ENCODE results near the gene P4HA2. TPM values are rescaled to one million over a fixed set of nuclear protein-coding genes. Genes with fewer than 3 reads are reported as not detected.
A peak's percentile ranks its signal among the peaks of the same experiment; 100 is the strongest.

The P4HA2 gene
- total and polyA plus RNA-seq, 2 of the 13 experiments (the other 11 are each of a cell fraction or from before 2014, with no cell fraction given), result 37.7 to 126 TPM

- CTCF ChIA-PET (ENCODE audit: low intra/inter-chr PET ratio, low total read pairs), result no interaction called here
- no peak overlapping the region for H3K9ac ChIP-seq (ENCODE audit: insufficient read depth, low read depth, low read length)
- no peak for DNase-seq (ENCODE audit: low spot score)
- H4K20me1 ChIP-seq (ENCODE audit: insufficient read depth, low read length), result no peaks in the 10 kb centered on the region
- WGBS (ENCODE audit: low lambda C conversion rate), result 97% methylated on average over 5 of the region's 5 CpGs
- POLR2A ChIA-PET, result no interaction called here
- ATAC-seq, result no peak
- no TSS peak for BruUV-seq (replicated peaks)
- H3K4me1 ChIP-seq (ENCODE audit: insufficient read depth, low read length), result peaks cover 35% of the 10 kb centered on the region
- H3K27ac ChIP-seq (ENCODE audit: extremely low read length, insufficient read depth, low read length), result no peak overlapping the region
- no peak overlapping the region for H2AFZ ChIP-seq (ENCODE audit: low read length)
- H3K79me2 ChIP-seq (ENCODE audit: insufficient read depth, low read length), result peaks cover 15% of the 10 kb centered on the region
- no peaks in the 10 kb centered on the region for H3K36me3 ChIP-seq (replicated peaks in 1 of 2; ENCODE audit: control insufficient read depth in 1 of 2, insufficient read depth in 2 of 2, low read length in 2 of 2)
- in situ Hi-C loops (cut with HindIII; ENCODE audit: extremely low pct_ligation_motif_present, low pct_unique_long_range_greater_than_20kb), result no loop called here
- no peak for FAIRE-seq
- H3K27me3 ChIP-seq (ENCODE audit: control insufficient read depth in 1 of 2, insufficient read depth in 2 of 2, low read length in 2 of 2), result peaks cover 0 to 6% of the 10 kb centered on the region in 2 experiments; a peak in 2 of 5 replicates
- no peak overlapping the region for H3K4me3 ChIP-seq (replicated peaks in 1 of 3; ENCODE audit: insufficient read depth in 1 of 3, low read depth in 2 of 3, low read length in 3 of 3)
- no peaks in the 10 kb centered on the region for H3K9me3 ChIP-seq (ENCODE audit: low read length)
- intact Hi-C loops (cut with micrococcal nuclease; ENCODE audit: unreplicated experiment), result no loop called here
- H3K4me2 ChIP-seq (ENCODE audit: low read depth, low read length), result peak overlapping the region; percentile 95; the same call in 1 of the 2 replicates
- TF ChIP-seq SCMH1 (CRISPR knock-in tag; IDR thresholded peaks at IDR 0.05; ENCODE audit: borderline replicate concordance) (no peak), ZC3H13 (CRISPR knock-in tag; IDR thresholded peaks at IDR 0.05) (0 out of 2 replicates have a peak, but pooled peaks have one; percentile 27), CCAR2 (optimal IDR thresholded peaks at IDR 0.05; ENCODE audit: low read depth, low read length) (no peak)
These were observed 1.6 kb upstream of the P4HA2 start for GRCh38 chr5:132229236-132229635.

- TSS peak; percentile 78 for BruUV-seq (replicated peaks)
- peaks cover 0 to 6% of the 10 kb centered on the region in 2 experiments; a peak in 2 of 5 replicates for H3K27me3 ChIP-seq (ENCODE audit: control insufficient read depth in 1 of 2, insufficient read depth in 2 of 2, low read length in 2 of 2)
- peak overlapping the region; percentile 67 for H3K27ac ChIP-seq (ENCODE audit: extremely low read length, insufficient read depth, low read length)
- peaks cover 43% of the 10 kb centered on the region for H3K4me1 ChIP-seq (ENCODE audit: insufficient read depth, low read length)
- ATAC-seq (peak; percentile 31), DNase-seq (ENCODE audit: low spot score) (no peak), FAIRE-seq (no peak)
- peak overlapping the region; percentile 84 for H3K9ac ChIP-seq (ENCODE audit: insufficient read depth, low read depth, low read length)
- ChIA-PET CTCF (ENCODE audit: low intra/inter-chr PET ratio, low total read pairs) (no interaction called here), POLR2A (interaction anchor here (0.6 to 2.2 kb wide), 7 partner anchors 10 to 141 kb away, joined by 3 to 21 read pairs (median 4); partner anchors contain the start of genes SLC22A4 and SLC22A5)
- in situ Hi-C loops (cut with HindIII; ENCODE audit: extremely low pct_ligation_motif_present, low pct_unique_long_range_greater_than_20kb) (no loop called here), intact Hi-C loops (cut with micrococcal nuclease; ENCODE audit: unreplicated experiment) (no loop called here)
- H3K79me2 ChIP-seq (ENCODE audit: insufficient read depth, low read length), result peaks cover 21% of the 10 kb centered on the region
- peak overlapping the region; percentile 95 for H3K4me2 ChIP-seq (ENCODE audit: low read depth, low read length)
- H3K36me3 ChIP-seq (replicated peaks in 1 of 2; ENCODE audit: control insufficient read depth in 1 of 2, insufficient read depth in 2 of 2, low read length in 2 of 2), result no peaks in the 10 kb centered on the region
- H3K9me3 ChIP-seq (ENCODE audit: low read length), result no peaks in the 10 kb centered on the region
- peak overlapping the region; percentile 81 to 88 (median 82) for H3K4me3 ChIP-seq (replicated peaks in 1 of 3; ENCODE audit: insufficient read depth in 1 of 3, low read depth in 2 of 3, low read length in 3 of 3)
- WGBS (ENCODE audit: low lambda C conversion rate), result 36% methylated on average over 16 of the region's 27 CpGs
- no peak overlapping the region for H2AFZ ChIP-seq (ENCODE audit: low read length)
- no peaks in the 10 kb centered on the region for H4K20me1 ChIP-seq (ENCODE audit: insufficient read depth, low read length)
- no peak for TF ChIP-seq POLR2AphosphoS5 (IDR thresholded peaks at IDR 0.05; ENCODE audit: low read depth, low read length)
- TF ChIP-seq ELF3 (CRISPR knock-in tag; IDR thresholded peaks at IDR 0.05), result no peak
- TF ChIP-seq SALL2 (CRISPR knock-in tag; IDR thresholded peaks at IDR 0.05), result no peak
- no peak for TF ChIP-seq MED1 (CRISPR knock-in tag; IDR thresholded peaks at IDR 0.05)
- no peak for TF ChIP-seq ZBTB10 (CRISPR knock-in tag; IDR thresholded peaks at IDR 0.05; ENCODE audit: borderline replicate concordance)
- no peak for TF ChIP-seq NR2C2 (CRISPR knock-in tag; IDR thresholded peaks at IDR 0.05; ENCODE audit: borderline replicate concordance)
- no peak for TF ChIP-seq SKI (IDR thresholded peaks at IDR 0.05; ENCODE audit: partially characterized antibody)
- no peak for TF ChIP-seq E2F2 (CRISPR knock-in tag; IDR thresholded peaks at IDR 0.05; ENCODE audit: borderline replicate concordance)
- TF ChIP-seq CBX5 (CRISPR knock-in tag; IDR thresholded peaks at IDR 0.05; ENCODE audit: borderline replicate concordance), result no peak
- no peak for TF ChIP-seq ZNF616 (CRISPR knock-in tag; IDR thresholded peaks at IDR 0.05; ENCODE audit: low read depth)
- no peak for TF ChIP-seq ZIK1 (CRISPR knock-in tag; IDR thresholded peaks at IDR 0.05; ENCODE audit: borderline replicate concordance, low read depth)
These were observed 785 bp upstream of the P4HA2 start for GRCh38 chr5:132228241-132229035.
